22Rv1 (cell line): ENCODE measurements around the gene LRRC43.

Experiments
- CTCF ChIP-seq: fragments of 450-650 bp; IDR thresholded peaks from 2 replicates; pipeline ENCODE4 v1.5.1; 2017; ENCODE audit warnings: mild to moderate bottlenecking
- ZFX ChIP-seq: fragments of 450-650 bp; IDR thresholded peaks from 2 replicates; pipeline ENCODE4 v1.6.1; 2017; ENCODE audit warnings: antibody characterized with exemption, borderline replicate concordance

- TF ChIP-seq CTCF: no peak
- TF ChIP-seq ZFX: no peak
These were observed 19.9 kb upstream of the LRRC43 start for GRCh38 chr12:122162976-122163375.
